CD4-positive, alpha-beta T cell (primary cell): Measurements from ENCODE around the gene GNGT1. TPM values are rescaled to one million over a fixed set of nuclear protein-coding genes. Genes with fewer than 3 reads are reported as not detected.

ENCODE experiments used
- ATAC-seq: fragments of 200-7000 bp; cut with Tn5 transposase; one replicate; pipeline ENCODE4 v1.10.0; 2022; ENCODE audit warnings: mild to moderate bottlenecking; ENCODE audit not compliant: poor library complexity
- CTCF ChIA-PET: fragments of 350-600 bp; sonication (Branson Sonifier 250); formaldehyde crosslinking; loops from one replicate; lab custom pipeline; 2021; ENCODE audit warnings: antibody characterized with exemption, inconsistent platforms; lab: Charles Lee
- POLR2A ChIA-PET: fragments of 350-600 bp; sonication (Branson Sonifier 250); formaldehyde crosslinking; loops from one replicate; lab custom pipeline; 2021; ENCODE audit warnings: antibody characterized with exemption, inconsistent platforms; lab: Charles Lee
- DNase-seq, 14 experiments: peaks; one replicate each; pipeline ENCODE4 v3.0.0-alpha.2; 2013 to 2020; ENCODE audit warnings: mixed read lengths in 2 of 14
- H3K27ac ChIP-seq, 2 donors: one replicate each; pipeline versions ENCODE4 v1.5.1 to v1.7.0; 2013; ENCODE audit warnings: low read length in 2 of 2, low read depth in 1 of 2, mild to moderate bottlenecking in 1 of 2
- H3K27me3 ChIP-seq, 2 experiments: 1 replicate in 1 of 2; 2 replicates in 1 of 2; pipeline versions ENCODE4 v1.6.1 to v1.7.0; 2013; ENCODE audit warnings: low read length in 2 of 2, control low read depth in 1 of 2, mild to moderate bottlenecking in 1 of 2, moderate library complexity in 1 of 2; ENCODE audit not compliant: insufficient read depth in 2 of 2, control insufficient read depth in 1 of 2
- H3K36me3 ChIP-seq: one replicate; pipeline ENCODE4 v1.6.1; 2013; ENCODE audit warnings: low read length, control low read depth; ENCODE audit not compliant: insufficient read depth
- H3K4me1 ChIP-seq: one replicate; pipeline ENCODE4 v1.6.1; 2013; ENCODE audit warnings: low read length, control low read depth; ENCODE audit not compliant: insufficient read depth
- H3K4me3 ChIP-seq: one replicate; pipeline ENCODE4 v1.5.1; 2013; ENCODE audit warnings: mild to moderate bottlenecking, low read length, moderate library complexity
- H3K9me3 ChIP-seq, 2 experiments: 1 replicate in 1 of 2; 2 replicates in 1 of 2; pipeline versions ENCODE4 v1.6.1 to v1.7.0; 2013; ENCODE audit warnings: low read length in 2 of 2, mild to moderate bottlenecking in 2 of 2, control low read depth in 1 of 2, moderate library complexity in 1 of 2; ENCODE audit not compliant: control insufficient read depth in 1 of 2, insufficient read depth in 1 of 2
- H3K27ac Mint-ChIP-seq: one replicate; pipeline ENCODE4 v1.8.0; 2020; ENCODE audit warnings: mixed read lengths
- H3K27me3 Mint-ChIP-seq: one replicate; pipeline ENCODE4 v1.8.0; 2021; ENCODE audit warnings: mixed read lengths
- H3K36me3 Mint-ChIP-seq: one replicate; pipeline ENCODE4 v1.8.0; 2021; ENCODE audit warnings: low read depth, mixed read lengths
- H3K4me1 Mint-ChIP-seq: one replicate; pipeline ENCODE4 v1.8.0; 2021; ENCODE audit warnings: low read depth, mixed read lengths
- H3K4me3 Mint-ChIP-seq: one replicate; pipeline ENCODE4 v1.8.0; 2020; ENCODE audit warnings: mild to moderate bottlenecking, mixed read lengths
- H3K9me3 Mint-ChIP-seq: one replicate; pipeline ENCODE4 v1.8.0; 2020; ENCODE audit warnings: mixed read lengths
- intact Hi-C, 2 experiments: fragments of 100-400 bp; cut with DNase I in 1 of 2; cut with micrococcal nuclease in 1 of 2; formaldehyde crosslinking; loops; one replicate each; pipeline versions ENCODE4 v1.15.1 to v1.9.0; 2023 to 2025; cut with DNase I, micrococcal nuclease
- total RNA-seq, 174 experiments: library from RNA in 2 of 174; stranded (reverse) in 2 of 174; gene quantifications; one replicate each; pipeline ENCODE4 v1.2.3 and lab custom pipeline; 2021 to 2026
- TF ChIP-seq, protein P1 (sequence below): fragments of 200-600 bp; IDR thresholded peaks from one replicate; pipeline ENCODE4 v1.8.0; 2022; ENCODE audit warnings: antibody characterized with exemption, mild to moderate bottlenecking

Gene GNGT1
- total RNA-seq, 2 experiments from 2014 or later, result not detected

DNA sequence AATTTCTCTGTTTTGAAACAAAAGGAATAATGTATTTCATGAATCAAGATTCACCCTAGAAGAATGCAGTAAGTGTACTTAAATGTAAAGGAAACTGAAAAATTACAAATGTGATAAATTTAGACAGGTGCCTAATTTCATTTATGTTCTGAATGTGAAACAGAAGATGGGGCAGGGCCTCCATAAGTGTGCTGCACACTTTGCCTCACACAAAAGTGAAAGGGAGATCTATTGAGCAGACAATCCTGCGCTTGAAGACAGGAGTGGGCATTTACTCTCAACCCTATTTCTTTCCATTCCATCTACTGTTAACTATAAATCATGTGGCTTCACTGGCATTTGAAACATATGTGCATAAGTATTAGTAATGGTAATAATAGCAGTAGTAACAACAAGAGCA is 51.4 kb downstream of the GNGT1 start:
- Mint-ChIP-seq H3K9me3 (no peaks in the 10 kb centered on the region), H3K36me3 (no peaks in the 10 kb centered on the region), H3K4me1 (no peaks in the 10 kb centered on the region), H3K27me3 (no peaks in the 10 kb centered on the region), H3K4me3 (no peak overlapping the region), H3K27ac (no peak overlapping the region)
- intact Hi-C loops, result no loop called here
- Histone ChIP-seq H3K27ac (no peak overlapping the region), H3K27me3 (no peaks in the 10 kb centered on the region), H3K9me3 (no peaks in the 10 kb centered on the region), H3K4me1 (no peaks in the 10 kb centered on the region), H3K4me3 (no peak overlapping the region), H3K36me3 (no peaks in the 10 kb centered on the region)
- CTCF ChIA-PET, result interaction anchor here (1.2 kb wide), 1 partner anchor 9 kb away, joined by 3 read pairs; no protein-coding TSS in a partner anchor
- no peak for DNase-seq
- TF ChIP-seq, protein P1, sequence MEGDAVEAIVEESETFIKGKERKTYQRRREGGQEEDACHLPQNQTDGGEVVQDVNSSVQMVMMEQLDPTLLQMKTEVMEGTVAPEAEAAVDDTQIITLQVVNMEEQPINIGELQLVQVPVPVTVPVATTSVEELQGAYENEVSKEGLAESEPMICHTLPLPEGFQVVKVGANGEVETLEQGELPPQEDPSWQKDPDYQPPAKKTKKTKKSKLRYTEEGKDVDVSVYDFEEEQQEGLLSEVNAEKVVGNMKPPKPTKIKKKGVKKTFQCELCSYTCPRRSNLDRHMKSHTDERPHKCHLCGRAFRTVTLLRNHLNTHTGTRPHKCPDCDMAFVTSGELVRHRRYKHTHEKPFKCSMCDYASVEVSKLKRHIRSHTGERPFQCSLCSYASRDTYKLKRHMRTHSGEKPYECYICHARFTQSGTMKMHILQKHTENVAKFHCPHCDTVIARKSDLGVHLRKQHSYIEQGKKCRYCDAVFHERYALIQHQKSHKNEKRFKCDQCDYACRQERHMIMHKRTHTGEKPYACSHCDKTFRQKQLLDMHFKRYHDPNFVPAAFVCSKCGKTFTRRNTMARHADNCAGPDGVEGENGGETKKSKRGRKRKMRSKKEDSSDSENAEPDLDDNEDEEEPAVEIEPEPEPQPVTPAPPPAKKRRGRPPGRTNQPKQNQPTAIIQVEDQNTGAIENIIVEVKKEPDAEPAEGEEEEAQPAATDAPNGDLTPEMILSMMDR, result no peak
- POLR2A ChIA-PET, result no interaction called here
- no peak for ATAC-seq

DNA sequence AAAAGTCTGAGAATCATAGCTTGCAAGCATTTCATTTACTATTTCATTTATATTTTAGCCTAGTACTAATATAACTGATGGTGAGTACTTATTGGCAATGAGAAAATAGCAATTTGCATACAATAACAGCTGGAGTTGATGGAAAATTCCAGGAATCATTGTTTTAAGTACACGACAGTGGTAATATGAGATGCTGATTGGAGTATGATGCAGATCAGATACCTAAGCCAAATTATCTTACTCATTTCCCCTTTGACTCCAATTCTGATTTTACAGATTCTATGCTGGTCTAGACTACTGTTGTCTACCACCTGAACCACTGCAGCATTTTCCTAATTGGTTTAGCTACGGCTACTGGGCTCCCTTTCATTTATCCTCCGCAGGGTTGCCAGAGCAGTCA is 51.8 kb downstream of the GNGT1 start:
- H3K27me3 Mint-ChIP-seq, result no peaks in the 10 kb centered on the region
- no peaks in the 10 kb centered on the region for H3K36me3 Mint-ChIP-seq
- no peaks in the 10 kb centered on the region for H3K36me3 ChIP-seq
- CTCF ChIA-PET, result no interaction called here
- POLR2A ChIA-PET, result no interaction called here
- H3K4me1 ChIP-seq, result no peaks in the 10 kb centered on the region
- H3K4me1 Mint-ChIP-seq, result no peaks in the 10 kb centered on the region
- DNase-seq (no peak), ATAC-seq (no peak)
- H3K9me3 Mint-ChIP-seq, result no peaks in the 10 kb centered on the region
- no peak overlapping the region for H3K27ac Mint-ChIP-seq
- H3K4me3 ChIP-seq, result no peak overlapping the region
- intact Hi-C loops, result no loop called here
- H3K4me3 Mint-ChIP-seq, result no peak overlapping the region
- TF ChIP-seq, protein P1, result no peak
- no peak overlapping the region for H3K27ac ChIP-seq
- H3K9me3 ChIP-seq, result no peaks in the 10 kb centered on the region
- H3K27me3 ChIP-seq, result no peaks in the 10 kb centered on the region

DNA sequence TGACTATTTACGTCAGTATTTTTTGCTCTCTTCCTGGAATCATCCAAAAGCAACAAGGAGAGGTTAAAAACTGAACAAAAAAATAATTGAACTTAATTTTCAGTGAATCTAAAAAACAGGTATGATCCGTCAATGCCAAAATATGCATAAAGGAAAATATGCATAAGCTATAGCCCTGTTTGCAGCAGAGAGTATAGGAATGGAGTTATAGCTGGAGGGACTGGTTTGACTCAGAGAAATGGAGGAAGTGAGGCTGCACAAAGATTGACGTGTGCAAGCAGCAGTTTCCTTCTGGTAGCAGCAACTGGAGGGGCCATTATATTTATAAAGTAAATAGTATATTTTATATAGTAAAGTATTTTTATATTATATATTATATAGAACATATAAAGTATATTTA is 52.3 kb downstream of the GNGT1 start:
- TF ChIP-seq, protein P1, result no peak
- Mint-ChIP-seq H3K9me3 (no peaks in the 10 kb centered on the region), H3K27me3 (no peaks in the 10 kb centered on the region), H3K4me1 (no peaks in the 10 kb centered on the region), H3K36me3 (no peaks in the 10 kb centered on the region), H3K4me3 (no peak overlapping the region), H3K27ac (no peak overlapping the region)
- Histone ChIP-seq H3K27me3 (no peaks in the 10 kb centered on the region), H3K27ac (no peak overlapping the region), H3K9me3 (no peaks in the 10 kb centered on the region), H3K36me3 (no peaks in the 10 kb centered on the region), H3K4me1 (no peaks in the 10 kb centered on the region), H3K4me3 (no peak overlapping the region)
- intact Hi-C loops, result no loop called here
- ChIA-PET CTCF (no interaction called here), POLR2A (no interaction called here)
- DNase-seq (no peak), ATAC-seq (no peak)

Other genes starting within 250 kb of the GNGT1 start
- not detected for gene TFPI2, start 15.8 kb upstream of the GNGT1 start, total RNA-seq
- gene GNG11, start 15.2 kb downstream of the GNGT1 start, total RNA-seq, result not detected
- 1 to 10 TPM; 7.4 to 9.5 TPM for gene BET1, start 97.8 kb downstream of the GNGT1 start, total RNA-seq